ENCODE data around the gene EMP1.

Gene EMP1

GRCh38 chr12:13153180-13153579, 43.3 kb upstream of the EMP1 start:
- no peak overlapping the region for H3K4me3 ChIP-seq (ENCODE audit: low read depth, low read length)
- DNase-seq (ENCODE audit: low read depth), result no peak
- no peak for TF ChIP-seq CTCF (conservative IDR thresholded peaks at IDR 0.05; ENCODE audit: low read depth, low read length)

- no peak overlapping the region for H3K4me3 ChIP-seq (ENCODE audit: low read depth, low read length)
- TF ChIP-seq CTCF (conservative IDR thresholded peaks at IDR 0.05; ENCODE audit: low read depth, low read length), result no peak
- peak; percentile 48 for DNase-seq (ENCODE audit: low read depth)
These were observed 42.4 kb upstream of the EMP1 start for GRCh38 chr12:13154027-13154538.

GRCh38 chr12:13154831-13155230, 41.7 kb upstream of the EMP1 start:
- DNase-seq (ENCODE audit: low read depth), result no peak
- no peak overlapping the region for H3K4me3 ChIP-seq (ENCODE audit: low read depth, low read length)
- TF ChIP-seq CTCF (conservative IDR thresholded peaks at IDR 0.05; ENCODE audit: low read depth, low read length), result no peak

- TF ChIP-seq CTCF (conservative IDR thresholded peaks at IDR 0.05; ENCODE audit: low read depth, low read length), result no peak
- no peak overlapping the region for H3K4me3 ChIP-seq (ENCODE audit: low read depth, low read length)
- DNase-seq (ENCODE audit: low read depth), result peak; percentile 77
These were observed 40.2 kb upstream of the EMP1 start for GRCh38 chr12:13156277-13156676.

GRCh38 chr12:13161172-13161571, 35.4 kb upstream of the EMP1 start:
- no peak overlapping the region for H3K4me3 ChIP-seq (ENCODE audit: low read depth, low read length)
- peak; percentile 53 for TF ChIP-seq CTCF (conservative IDR thresholded peaks at IDR 0.05; ENCODE audit: low read depth, low read length)
- DNase-seq (ENCODE audit: low read depth), result no peak

GRCh38 chr12:13162904-13163303, 33.6 kb upstream of the EMP1 start:
- no peak overlapping the region for H3K4me3 ChIP-seq (ENCODE audit: low read depth, low read length)
- DNase-seq (ENCODE audit: low read depth), result no peak
- TF ChIP-seq CTCF (conservative IDR thresholded peaks at IDR 0.05; ENCODE audit: low read depth, low read length), result no peak

GRCh38 chr12:13163868-13164635, 32.5 kb upstream of the EMP1 start:
- TF ChIP-seq CTCF (conservative IDR thresholded peaks at IDR 0.05; ENCODE audit: low read depth, low read length), result no peak
- no peak for DNase-seq (ENCODE audit: low read depth)
- no peak overlapping the region for H3K4me3 ChIP-seq (ENCODE audit: low read depth, low read length)
